GM21515 (cell line): ENCODE results near the gene ELP1.

Experiments
- ATAC-seq: cut with Tn5 transposase; IDR thresholded peaks from one replicate; pipeline ENCODE4 v1.9.1; 2021; ENCODE audit not compliant: unreplicated experiment

ELP1 gene

GRCh38 chr9:108831496-108832178 is 102.3 kb downstream of the ELP1 start:
- ATAC-seq = no peak

GRCh38 chr9:108830272-108830671 is 103.7 kb downstream of the ELP1 start:
- no peak for ATAC-seq

- no peak for ATAC-seq
Measured at GRCh38 chr9:108823829-108824228, 110.1 kb downstream of the ELP1 start.
